ENCODE results near the gene LETM1. TPM values are rescaled to one million over a fixed set of nuclear protein-coding genes. Genes with fewer than 3 reads are reported as not detected.

LETM1 gene
- total and polyA plus RNA-seq, 2 of the 8 experiments (the other 6 are each of a cell fraction or from before 2014, with no cell fraction given): 19.8 to 50.1 TPM

GRCh38 chr4:1788254-1788973 is 67.5 kb downstream of the LETM1 start:
- no peaks in the 10 kb centered on the region for H3K79me2 ChIP-seq (ENCODE audit: control insufficient read depth in 1 of 2, insufficient read depth in 2 of 2, low read length in 2 of 2)
- no peak overlapping the region for H3K4ac ChIP-seq (replicated peaks; ENCODE audit: insufficient read length, low read depth, low read length)
- no peak overlapping the region for H3K9ac ChIP-seq (replicated peaks in 1 of 4; ENCODE audit: extremely low read depth in 1 of 4, low read depth in 3 of 4, low read length in 3 of 4)
- H3K56ac ChIP-seq (replicated peaks; ENCODE audit: insufficient read length, low read depth, low read length): no peak overlapping the region
- CTCF ChIA-PET (ENCODE audit: partially characterized antibody): interaction anchor here (52.9 to 71.2 kb wide), 2 partner anchors 1 to 23 kb away, joined by 2507 read pairs; partner anchors contain the start of gene FGFR3
- H4K8ac ChIP-seq (ENCODE audit: extremely low read depth, insufficient read depth, low read length): peak overlapping the region; percentile 57
- H2AK5ac ChIP-seq (ENCODE audit: low read depth, low read length): no peak overlapping the region
- no peaks in the 10 kb centered on the region for H3K79me1 ChIP-seq (ENCODE audit: low read depth, low read length)
- H3K27ac ChIP-seq (ENCODE audit: low read depth, low read length): no peak overlapping the region
- no peak overlapping the region for H3K23ac ChIP-seq (ENCODE audit: insufficient read length)
- WGBS, 2 experiments (ENCODE audit: extremely low coverage in 1 of 2, insufficient coverage in 1 of 2, insufficient read length in 1 of 2, insufficient replicate concordance in 2 of 2, low coverage in 1 of 2, low lambda C conversion rate in 2 of 2, missing lambda C conversion rate in 1 of 2): 80% methylated on average over 13 of the region's 13 CpGs; no CpG with 5 or more reads in 1 of the 2 experiments
- H2BK120ac ChIP-seq (replicated peaks; ENCODE audit: low read depth, low read length): no peak overlapping the region
- no peaks in the 10 kb centered on the region for H3K9me3 ChIP-seq (ENCODE audit: insufficient read depth in 2 of 2, low read depth in 1 of 2, low read length in 1 of 2)
- TF ChIP-seq KDM4A (IDR thresholded peaks at IDR 0.05; ENCODE audit: low read depth, low read length, severe bottlenecking) (no peak), EGR1 (IDR thresholded peaks at IDR 0.05; ENCODE audit: borderline replicate concordance, low read depth, low read length) (no peak), CBX8 (IDR thresholded peaks at IDR 0.05; ENCODE audit: borderline replicate concordance, low read depth, low read length) (no peak), NANOG (IDR thresholded peaks at IDR 0.05; ENCODE audit: insufficient read depth, low read depth, low read length, poor library complexity, severe bottlenecking) (no peak), EP300 (IDR thresholded peaks at IDR 0.05; ENCODE audit: borderline replicate concordance in 1 of 2, low read depth in 2 of 2, low read length in 2 of 2) (no peak), SRF (IDR thresholded peaks at IDR 0.05; ENCODE audit: low read depth, low read length) (no peak), TAF7 (optimal IDR thresholded peaks at IDR 0.05; ENCODE audit: borderline replicate concordance, low read depth, low read length) (no peak)
- no peak overlapping the region for H2BK15ac ChIP-seq (ENCODE audit: low read length)
- H2AFZ ChIP-seq (ENCODE audit: low read length): no peak overlapping the region
- H4K5ac ChIP-seq (ENCODE audit: insufficient read length, low read depth, low read length): no peak overlapping the region
- H3K23me2 ChIP-seq (ENCODE audit: low read depth, low read length): peaks cover 5% of the 10 kb centered on the region; the same call in 1 of the 2 replicates
- no peak overlapping the region for H2BK20ac ChIP-seq (ENCODE audit: low read length)
- H3K4me3 ChIP-seq (ENCODE audit: extremely low read depth in 1 of 4, insufficient read depth in 2 of 4, low read depth in 3 of 4, low read length in 4 of 4): no peak overlapping the region
- H3K14ac ChIP-seq (ENCODE audit: insufficient read length): no peak overlapping the region
- no peak overlapping the region; the same call in 1 of the 2 replicates for H3K18ac ChIP-seq (ENCODE audit: extremely low read depth, low read length)
- H2BK12ac ChIP-seq (ENCODE audit: low read depth, low read length): no peak overlapping the region
- H3K4me1 ChIP-seq (replicated peaks in 1 of 4; ENCODE audit: control insufficient read depth in 3 of 4, insufficient read depth in 4 of 4, low read length in 3 of 4): peaks cover 0 to 10% (median 5%) of the 10 kb centered on the region in 4 experiments; a peak in 6 of 7 replicates
- H4K20me1 ChIP-seq (replicated peaks in 1 of 2; ENCODE audit: control insufficient read depth in 1 of 2, insufficient read depth in 2 of 2, low read length in 2 of 2): no peaks in the 10 kb centered on the region
- DNase-seq (ENCODE audit: low read depth in 1 of 2, low spot score in 2 of 2) (no peak), FAIRE-seq (no peak)
- no peak overlapping the region for H3K4me2 ChIP-seq (ENCODE audit: insufficient read depth in 1 of 2, low read depth in 2 of 2, low read length in 2 of 2)
- H3K27me3 ChIP-seq (replicated peaks in 1 of 4; ENCODE audit: control insufficient read depth in 3 of 4, extremely low read depth in 1 of 4, insufficient read depth in 3 of 4, low read length in 3 of 4): peaks cover 5 to 22% (median 18%) of the 10 kb centered on the region in 4 experiments
- POLR2A ChIA-PET (ENCODE audit: partially characterized antibody): interaction anchor here (1.0 to 11.0 kb wide), 3 partner anchors 11 to 33 kb away, joined by 3 to 170 read pairs (median 3); no protein-coding TSS in a partner anchor
- H4K91ac ChIP-seq (replicated peaks; ENCODE audit: insufficient read length, low read length): no peak overlapping the region
- no peak overlapping the region for H2BK5ac ChIP-seq (ENCODE audit: low read depth, low read length)
- H3K36me3 ChIP-seq (ENCODE audit: control insufficient read depth in 2 of 4, insufficient read depth in 4 of 4, low read length in 3 of 4): no peaks in the 10 kb centered on the region
